ENCODE data around the gene PHLDB1. TPM values are rescaled to one million over a fixed set of nuclear protein-coding genes. Genes with fewer than 3 reads are reported as not detected.
"Not testable (repeated sequence)": the region's sequence is repeated elsewhere in the genome, so short reads cannot be mapped to it uniquely, and the experiment has no call there.

PHLDB1 gene
- total RNA-seq, 1 donor: 132 TPM

DNA sequence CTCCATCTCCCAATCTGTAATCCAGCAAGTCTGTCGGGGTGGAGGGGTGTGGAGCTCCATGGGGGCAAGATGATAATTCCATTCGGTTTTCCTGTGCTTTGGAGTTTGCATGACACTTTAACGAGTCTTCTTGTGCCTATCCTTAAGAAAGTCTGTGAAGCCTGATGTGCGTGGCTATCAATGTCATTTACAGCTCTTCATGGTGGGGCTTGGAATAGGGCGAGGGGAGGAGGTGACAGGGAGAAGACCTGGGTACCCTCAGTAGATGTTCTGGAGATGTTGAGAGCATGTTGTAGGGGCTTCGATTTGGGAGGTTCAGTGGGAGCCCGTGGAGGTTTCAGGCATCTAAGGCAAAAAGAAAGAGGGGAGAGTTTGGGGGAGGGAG lies 579 bp upstream of the PHLDB1 start:
- no peak for DNase-seq (ENCODE audit: low read depth)
- TF ChIP-seq, protein P1, sequence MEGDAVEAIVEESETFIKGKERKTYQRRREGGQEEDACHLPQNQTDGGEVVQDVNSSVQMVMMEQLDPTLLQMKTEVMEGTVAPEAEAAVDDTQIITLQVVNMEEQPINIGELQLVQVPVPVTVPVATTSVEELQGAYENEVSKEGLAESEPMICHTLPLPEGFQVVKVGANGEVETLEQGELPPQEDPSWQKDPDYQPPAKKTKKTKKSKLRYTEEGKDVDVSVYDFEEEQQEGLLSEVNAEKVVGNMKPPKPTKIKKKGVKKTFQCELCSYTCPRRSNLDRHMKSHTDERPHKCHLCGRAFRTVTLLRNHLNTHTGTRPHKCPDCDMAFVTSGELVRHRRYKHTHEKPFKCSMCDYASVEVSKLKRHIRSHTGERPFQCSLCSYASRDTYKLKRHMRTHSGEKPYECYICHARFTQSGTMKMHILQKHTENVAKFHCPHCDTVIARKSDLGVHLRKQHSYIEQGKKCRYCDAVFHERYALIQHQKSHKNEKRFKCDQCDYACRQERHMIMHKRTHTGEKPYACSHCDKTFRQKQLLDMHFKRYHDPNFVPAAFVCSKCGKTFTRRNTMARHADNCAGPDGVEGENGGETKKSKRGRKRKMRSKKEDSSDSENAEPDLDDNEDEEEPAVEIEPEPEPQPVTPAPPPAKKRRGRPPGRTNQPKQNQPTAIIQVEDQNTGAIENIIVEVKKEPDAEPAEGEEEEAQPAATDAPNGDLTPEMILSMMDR (IDR thresholded peaks at IDR 0.05; ENCODE audit: insufficient read depth, low read depth, low read length): no peak
- H3K4me3 ChIP-seq (ENCODE audit: low read depth, low read length): no peak overlapping the region

DNA sequence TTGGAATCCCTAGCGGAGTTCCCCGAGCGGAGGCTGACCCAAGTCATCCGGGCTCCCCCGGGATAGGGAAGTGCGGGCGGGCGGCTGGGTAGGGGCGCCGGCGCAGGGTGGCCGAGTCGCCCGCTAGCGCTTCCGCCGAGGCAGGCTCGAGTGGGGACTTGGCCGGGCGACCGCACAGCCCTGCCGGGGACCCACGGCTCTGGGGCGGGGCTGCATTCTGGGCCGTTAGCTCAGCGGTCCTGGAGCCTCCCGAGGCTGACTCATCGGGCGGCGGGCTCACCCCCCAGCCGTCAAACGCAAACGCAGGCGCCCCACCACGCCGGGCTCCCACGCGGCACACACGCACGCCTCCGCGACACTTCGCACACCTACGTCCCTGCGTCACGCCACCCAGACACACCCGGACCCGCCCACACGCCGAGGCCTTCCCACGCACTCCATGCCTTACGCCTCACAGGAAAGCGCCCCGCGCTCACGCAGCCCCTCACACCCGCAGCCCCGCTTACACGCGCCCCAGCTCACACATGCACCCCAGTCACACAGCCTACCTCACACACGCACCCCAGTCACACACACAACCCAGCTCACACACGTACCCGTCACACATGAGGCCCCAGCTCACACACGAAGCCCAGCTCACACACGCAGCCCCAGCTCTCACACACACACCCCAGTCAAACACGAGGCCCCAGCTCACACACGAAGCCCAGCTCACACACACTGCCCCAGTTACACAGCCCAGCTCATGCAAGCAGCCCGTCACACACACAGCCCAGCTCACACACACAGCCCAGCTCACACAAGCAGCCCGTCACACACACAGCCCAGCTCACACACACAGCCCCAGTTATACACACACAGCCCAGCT lies 1.2 kb downstream of the PHLDB1 start:
- peak; percentile 90 for DNase-seq (ENCODE audit: low read depth)
- TF ChIP-seq, protein P1 (IDR thresholded peaks at IDR 0.05; ENCODE audit: insufficient read depth, low read depth, low read length): no peak
- H3K4me3 ChIP-seq (ENCODE audit: low read depth, low read length): peak overlapping the region; percentile 89

DNA sequence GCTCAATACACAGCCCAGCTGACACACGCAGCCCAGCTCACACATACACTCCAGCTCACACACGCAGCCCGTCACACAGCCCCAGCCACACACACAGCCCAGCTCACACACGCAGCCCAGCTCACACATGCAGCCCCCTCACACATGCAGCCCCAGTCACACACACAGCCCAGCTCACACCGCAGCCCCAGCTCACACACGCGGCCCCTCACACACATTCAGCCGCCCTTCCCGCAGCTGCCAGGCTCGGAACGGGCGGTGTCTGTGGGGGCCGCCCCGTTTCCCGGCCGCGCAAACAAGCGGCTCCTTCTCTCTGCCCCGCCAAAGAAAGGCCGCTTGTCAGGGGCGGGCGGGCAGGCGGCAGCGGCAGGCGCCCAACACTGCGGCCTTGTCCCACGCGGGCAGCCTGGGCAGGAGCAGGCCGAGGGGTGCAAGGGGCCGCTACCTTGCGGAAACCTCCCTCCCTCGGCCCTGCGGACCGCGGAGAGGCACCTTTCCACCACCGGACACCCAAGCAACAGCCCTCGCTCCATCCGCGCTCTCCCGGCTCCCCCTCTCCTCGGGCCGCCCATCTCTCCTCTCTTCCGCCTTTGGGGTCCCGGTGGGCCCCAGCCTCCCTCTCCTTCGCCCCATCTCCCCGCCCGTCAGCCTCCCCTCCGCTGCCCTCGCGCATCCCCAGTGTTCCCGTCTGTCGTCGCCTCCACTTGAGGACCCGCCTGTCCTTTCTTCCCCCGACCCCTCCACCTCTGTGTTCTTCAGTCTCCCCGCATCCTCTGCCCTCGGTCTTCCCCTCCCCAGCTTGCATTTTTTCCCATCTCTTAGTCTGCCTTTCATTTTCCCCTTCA lies 2.2 kb downstream of the PHLDB1 start:
- TF ChIP-seq, protein P1 (IDR thresholded peaks at IDR 0.05; ENCODE audit: insufficient read depth, low read depth, low read length): no peak
- peak; percentile 49 for DNase-seq (ENCODE audit: low read depth)
- peak overlapping the region; percentile 89 for H3K4me3 ChIP-seq (ENCODE audit: low read depth, low read length)

DNA sequence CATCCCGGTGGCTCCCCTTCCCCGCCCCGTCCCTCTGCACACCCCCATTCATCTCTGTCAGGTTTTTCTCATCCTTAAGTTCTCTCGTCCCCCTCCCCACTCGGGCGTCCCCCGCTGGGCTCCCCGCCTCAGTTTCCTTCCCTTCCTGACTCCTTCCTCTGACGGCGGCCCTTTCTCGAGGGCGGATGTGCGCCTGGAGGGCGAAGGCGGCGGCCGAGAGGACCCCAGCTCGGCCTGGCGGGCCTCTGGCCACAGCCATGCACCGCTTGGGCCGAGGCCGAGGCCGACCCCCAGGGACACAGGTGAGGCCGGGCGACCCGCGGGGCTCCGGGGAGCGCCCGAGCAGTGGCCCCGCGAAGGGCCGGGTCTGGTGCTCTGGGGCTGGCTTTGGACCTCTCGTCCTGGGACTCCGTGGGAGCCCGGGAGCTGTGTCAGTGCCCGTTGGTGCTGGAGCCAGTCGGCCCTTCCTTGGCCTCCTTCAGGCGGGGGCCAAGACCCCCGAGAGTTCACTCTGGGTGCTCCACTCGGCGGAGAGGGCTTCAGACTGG lies 2.9 kb downstream of the PHLDB1 start:
- TF ChIP-seq, protein P1 (IDR thresholded peaks at IDR 0.05; ENCODE audit: insufficient read depth, low read depth, low read length): no peak
- peak overlapping the region; percentile 89 for H3K4me3 ChIP-seq (ENCODE audit: low read depth, low read length)
- DNase-seq (ENCODE audit: low read depth): no peak

DNA sequence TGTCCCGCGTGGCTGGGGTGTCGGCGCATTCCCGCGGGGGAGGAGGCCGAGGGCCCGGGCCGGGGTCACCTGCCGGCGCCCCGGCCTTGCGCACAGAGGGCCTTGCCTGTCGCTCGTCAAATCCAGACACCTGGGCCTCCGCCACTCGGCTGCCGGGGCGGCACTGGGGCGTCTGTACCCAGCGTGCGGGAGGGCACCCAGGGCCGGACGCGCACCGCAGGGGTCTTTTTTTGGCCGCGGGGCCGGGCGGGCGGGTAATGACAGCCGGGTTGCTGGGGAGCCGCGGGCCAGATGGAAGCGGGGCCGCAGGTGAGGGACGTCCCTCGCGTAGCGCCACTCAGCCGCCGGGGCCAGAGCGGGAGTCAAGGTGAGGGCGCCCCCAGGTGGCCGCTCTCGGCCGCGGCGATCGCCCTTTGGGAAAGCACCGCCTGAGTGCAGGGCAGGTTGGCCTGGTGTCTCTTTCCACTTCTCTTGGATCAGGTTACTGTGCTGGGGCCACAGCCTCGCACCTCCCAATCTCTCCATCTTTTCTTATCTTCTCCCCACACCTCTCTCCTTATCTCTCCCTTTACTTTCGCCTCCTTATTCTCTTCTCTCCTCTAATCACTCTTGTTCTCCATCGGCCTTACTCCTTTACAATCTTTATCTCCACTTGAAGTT lies 3.5 kb downstream of the PHLDB1 start:
- DNase-seq (ENCODE audit: low read depth): peak; percentile 78
- peak overlapping the region; percentile 89 for H3K4me3 ChIP-seq (ENCODE audit: low read depth, low read length)

DNA sequence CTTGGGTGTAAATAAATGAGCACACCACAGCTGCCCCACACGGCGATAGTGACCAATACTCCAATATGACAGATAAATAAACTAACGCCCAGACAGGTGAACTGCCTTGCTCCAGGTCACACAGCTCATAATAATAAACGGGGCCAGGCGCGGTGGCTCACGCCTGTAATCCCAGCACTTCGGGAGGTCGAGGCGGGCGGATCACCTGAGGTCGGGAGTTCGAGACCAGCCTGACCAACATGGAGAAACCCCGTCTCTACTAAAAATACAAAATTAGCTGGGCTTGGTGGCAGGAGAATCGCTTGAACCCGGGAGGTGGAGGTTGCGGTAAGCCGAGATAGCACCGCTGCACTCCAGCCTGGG lies 4.0 kb downstream of the PHLDB1 start:
- peak overlapping the region; percentile 30 for H3K4me3 ChIP-seq (ENCODE audit: low read depth, low read length)

More for the DNA sequence above, 3.5 kb downstream of the PHLDB1 start:
- TF ChIP-seq, protein P1 (IDR thresholded peaks at IDR 0.05; ENCODE audit: insufficient read depth, low read depth, low read length): peak; percentile 79

More for the DNA sequence above, 4.0 kb downstream of the PHLDB1 start:
- not testable (repeated sequence) for DNase-seq (ENCODE audit: low read depth)

Data from fibroblast of villous mesenchyme (primary cell).